NT2/D1 (cell line): ENCODE data around the gene B3GALT2.

Experiments used
- DNase-seq: peaks from one replicate; pipeline ENCODE4 v3.0.0-alpha.2; 2011; ENCODE audit warnings: low read depth, low spot score
- H3K27me3 ChIP-seq: 2 replicates; pipeline ENCODE4 v1.6.0; 2011; ENCODE audit warnings: mild to moderate bottlenecking; ENCODE audit not compliant: insufficient read length, insufficient read depth
- H3K36me3 ChIP-seq: 2 replicates; pipeline ENCODE4 v1.6.1; 2011; ENCODE audit warnings: mild to moderate bottlenecking, low read length, mixed read lengths; ENCODE audit not compliant: insufficient read depth, insufficient read length
- H3K4me1 ChIP-seq: 2 replicates; pipeline ENCODE4 v1.5.1; 2011; ENCODE audit not compliant: insufficient read depth, insufficient read length
- H3K4me3 ChIP-seq: 2 replicates; pipeline ENCODE4 v1.5.1; 2011; ENCODE audit warnings: low read depth; ENCODE audit not compliant: insufficient read length
- H3K9ac ChIP-seq: 2 replicates; pipeline ENCODE4 v1.6.0; 2011; ENCODE audit warnings: low read depth; ENCODE audit not compliant: insufficient read length
- H3K9me3 ChIP-seq: 2 replicates; pipeline ENCODE4 v1.5.1; 2011; ENCODE audit warnings: mild to moderate bottlenecking, low read length; ENCODE audit not compliant: insufficient read depth
- SUZ12 ChIP-seq: IDR thresholded peaks from 2 replicates; pipeline ENCODE4 v1.6.1; 2011; ENCODE audit not compliant: insufficient read length, insufficient read depth; ENCODE audit errors: extremely low read depth
- YY1 ChIP-seq: IDR thresholded peaks from 2 replicates; pipeline ENCODE4 v1.6.1; 2011; ENCODE audit not compliant: insufficient read length, insufficient read depth
- ZNF274 ChIP-seq: IDR thresholded peaks from 2 replicates; pipeline ENCODE4 v1.6.1; 2011; ENCODE audit warnings: mild to moderate bottlenecking, low read depth, low read length

B3GALT2 gene

DNA sequence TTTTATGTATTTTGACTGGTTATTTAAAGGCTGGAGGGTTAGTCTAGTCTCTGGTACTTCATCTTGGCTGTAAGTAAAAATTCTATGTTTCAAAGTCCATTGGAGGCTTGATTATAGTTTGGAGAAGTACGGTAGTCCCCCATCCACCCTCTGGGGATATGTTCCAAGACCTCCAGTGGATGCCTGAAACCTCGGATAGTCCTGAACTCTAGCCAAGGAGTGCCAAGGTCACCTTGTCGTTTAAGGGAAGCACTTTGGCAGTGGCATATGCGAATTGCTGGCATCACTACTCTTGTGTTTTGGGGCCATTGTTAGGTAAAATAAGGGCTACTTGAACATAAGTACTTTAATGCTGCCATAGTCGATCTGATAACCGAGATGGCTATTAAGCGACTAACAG, 46.2 kb downstream of the B3GALT2 start:
- H3K4me3 ChIP-seq: no peak overlapping the region
- DNase-seq: no peak
- no peaks in the 10 kb centered on the region for H3K27me3 ChIP-seq
- H3K9me3 ChIP-seq: no peaks in the 10 kb centered on the region
- H3K4me1 ChIP-seq: no peaks in the 10 kb centered on the region
- TF ChIP-seq ZNF274: no peak
- TF ChIP-seq SUZ12: no peak
- TF ChIP-seq YY1: no peak
- no peak overlapping the region for H3K9ac ChIP-seq
- H3K36me3 ChIP-seq: peaks cover 90% of the 10 kb centered on the region

DNA sequence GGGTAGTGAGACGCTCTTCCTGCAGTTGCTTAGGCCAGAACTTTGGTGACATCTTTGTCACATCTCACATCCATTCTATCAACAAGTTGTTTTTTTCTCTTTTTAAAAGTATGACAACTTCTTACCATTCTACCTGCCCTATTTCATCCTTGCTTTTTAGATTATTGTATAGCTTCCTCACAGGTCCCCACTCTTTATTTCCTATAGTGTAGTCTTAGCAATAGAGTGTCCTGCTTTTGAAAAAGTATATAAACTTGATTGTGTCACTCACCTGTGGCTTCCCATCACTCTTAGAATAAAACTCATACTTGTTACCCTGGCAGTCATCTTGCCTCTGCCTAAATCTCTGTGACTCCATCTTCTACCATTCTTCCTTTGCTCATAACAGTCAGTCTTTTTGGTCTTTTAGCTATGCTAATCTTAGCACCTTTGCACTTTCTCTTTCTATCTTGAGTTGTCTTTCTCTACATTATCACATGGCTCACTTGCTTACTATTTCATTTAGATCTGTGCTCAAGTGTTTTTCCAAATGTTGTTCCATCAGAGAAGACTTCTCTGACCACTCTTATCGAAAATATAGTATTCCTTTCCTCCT, 55.0 kb downstream of the B3GALT2 start:
- DNase-seq: no peak
- Histone ChIP-seq H3K27me3 (no peaks in the 10 kb centered on the region), H3K4me1 (no peaks in the 10 kb centered on the region), H3K36me3 (peaks cover 83% of the 10 kb centered on the region), H3K9me3 (no peaks in the 10 kb centered on the region), H3K4me3 (no peak overlapping the region), H3K9ac (no peak overlapping the region)
- TF ChIP-seq SUZ12 (no peak), ZNF274 (no peak), YY1 (no peak)
